T-cell (primary cell): ENCODE results near the gene CNIH2. TPM values are rescaled to one million over a fixed set of nuclear protein-coding genes. Genes with fewer than 3 reads are reported as not detected.
"Not testable (repeated sequence)": the region's sequence is repeated elsewhere in the genome, so short reads cannot be mapped to it uniquely, and the experiment has no call there.

Source experiments
- ATAC-seq, 4 experiments: fragments of 200-7000 bp in 3 of 4; fragments of 150-1000 bp in 1 of 4; cut with Tn5 transposase; replicated peaks in 1 of 4; 1 replicate in 3 of 4; 2 replicates in 1 of 4; pipeline ENCODE4 v1.10.0; 2021; ENCODE audit warnings: moderate library complexity in 3 of 4, mild to moderate bottlenecking in 2 of 4, moderate number of reproducible peaks in 1 of 4
- CTCF ChIA-PET, 2 donors: fragments of 300-600 bp; sonication (Branson Sonifier 250); formaldehyde crosslinking; loops; one replicate each; lab custom pipeline; 2022; ENCODE audit warnings: antibody characterized with exemption in 2 of 2; lab: Charles Lee
- POLR2A ChIA-PET, 2 donors: fragments of 300-600 bp; sonication (Branson Sonifier 250); formaldehyde crosslinking; loops; one replicate each; lab custom pipeline; 2022; ENCODE audit warnings: antibody characterized with exemption in 2 of 2; lab: Charles Lee
- DNase-seq, 35 experiments: peaks; one replicate each; pipeline versions ENCODE4 v3.0.0 to v3.0.0-alpha.2; 2013 to 2023
- H3K27ac ChIP-seq: one replicate; pipeline ENCODE4 v1.5.1; 2013; ENCODE audit warnings: low read length
- H3K27me3 ChIP-seq, 2 experiments: replicated peaks in 1 of 2; 1 replicate in 1 of 2; 2 replicates in 1 of 2; pipeline versions ENCODE4 v1.6.1 to v1.7.0; 2013; ENCODE audit warnings: low read length in 1 of 2, mixed read lengths in 1 of 2; ENCODE audit not compliant: control insufficient read depth in 2 of 2, insufficient read depth in 2 of 2; ENCODE audit errors: extremely low read depth in 1 of 2
- H3K36me3 ChIP-seq, 2 donors: 1 replicate in 1 of 2; 2 replicates in 1 of 2; pipeline versions ENCODE4 v1.6.1 to v1.7.0; 2013; ENCODE audit warnings: low read length in 1 of 2; ENCODE audit not compliant: control insufficient read depth in 2 of 2, insufficient read depth in 1 of 2; ENCODE audit errors: extremely low read depth in 1 of 2
- H3K4me1 ChIP-seq, 2 experiments: 1 replicate in 1 of 2; 2 replicates in 1 of 2; pipeline versions ENCODE4 v1.6.1 to v1.7.0; 2013; ENCODE audit warnings: low read length in 2 of 2, mixed read lengths in 1 of 2; ENCODE audit not compliant: insufficient read depth in 2 of 2, control insufficient read depth in 1 of 2; ENCODE audit errors: extremely low read depth in 1 of 2
- H3K4me3 ChIP-seq, 2 donors: 1 replicate in 1 of 2; 2 replicates in 1 of 2; pipeline versions ENCODE4 v1.5.1 to v1.7.0; 2013; ENCODE audit warnings: mild to moderate bottlenecking in 2 of 2, low read length in 1 of 2, moderate library complexity in 1 of 2; ENCODE audit not compliant: control insufficient read depth in 1 of 2; ENCODE audit errors: extremely low read depth in 1 of 2
- H3K9me3 ChIP-seq: 2 replicates; pipeline ENCODE4 v1.7.0; 2013
- H3K27ac Mint-ChIP-seq, 2 donors: one replicate each; pipeline ENCODE4 v1.8.0; 2020 to 2021; ENCODE audit warnings: mild to moderate bottlenecking in 2 of 2, mixed read lengths in 2 of 2
- H3K27me3 Mint-ChIP-seq, 2 donors: one replicate each; pipeline ENCODE4 v1.8.0; 2021 to 2022; ENCODE audit warnings: mixed read lengths in 2 of 2
- H3K36me3 Mint-ChIP-seq: one replicate; pipeline ENCODE4 v1.8.0; 2021; ENCODE audit warnings: mixed read lengths
- H3K4me1 Mint-ChIP-seq, 3 donors: one replicate each; pipeline ENCODE4 v1.8.0; 2020 to 2022; ENCODE audit warnings: mixed read lengths in 3 of 3, mild to moderate bottlenecking in 1 of 3
- H3K4me3 Mint-ChIP-seq, 3 donors: one replicate each; pipeline ENCODE4 v1.8.0; 2020 to 2022; ENCODE audit warnings: mild to moderate bottlenecking in 3 of 3, mixed read lengths in 3 of 3, moderate library complexity in 3 of 3
- H3K9me3 Mint-ChIP-seq, 3 donors: one replicate each; pipeline ENCODE4 v1.8.0; 2020 to 2022; ENCODE audit warnings: mixed read lengths in 3 of 3
- WGBS: methylation state at CpG from one replicate; pipeline ENCODE4 v1.1.5; 2013; ENCODE audit warnings: missing lambda C conversion rate; ENCODE audit not compliant: insufficient coverage; 5-methylcytosine and 5-hydroxymethylcytosine counted together
- total RNA-seq, 35 experiments: library from RNA in 6 of 35; stranded (reverse) in 6 of 35; fragments of 120-200 nt in 1 of 35; gene quantifications; one replicate each; pipeline versions ENCODE4 v1.2.1 to v1.2.4 and lab custom pipeline; 2013 to 2026

Gene CNIH2
- total RNA-seq, 5 donors from 2014 or later (not counting 1 experiment from before 2014, with no cell fraction given), result 1.9 to 9.9 (median 2.7) TPM

GRCh38 chr11:66251809-66252208 is 26.2 kb upstream of the CNIH2 start:
- H3K27me3 ChIP-seq, result no peaks in the 10 kb centered on the region
- H3K36me3 ChIP-seq, result peaks cover 5 to 26% of the 10 kb centered on the region in 2 donors
- H3K4me3 Mint-ChIP-seq, result no peak overlapping the region
- no peaks in the 10 kb centered on the region for H3K9me3 ChIP-seq
- peaks cover 5% of the 10 kb centered on the region for H3K36me3 Mint-ChIP-seq
- peaks cover 10 to 16% of the 10 kb centered on the region in 2 experiments for H3K4me1 ChIP-seq
- CTCF ChIA-PET, result interaction anchor here in 1 of 2 donors (0.6 kb wide), 1 partner anchor 576 kb away, joined by 8 read pairs; no protein-coding TSS in a partner anchor
- peaks cover 15 to 25% (median 18%) of the 10 kb centered on the region in 3 donors for H3K4me1 Mint-ChIP-seq
- WGBS, result 87% methylated on average over 3 of the region's 7 CpGs
- no peak for ATAC-seq
- DNase-seq, result no peak
- no peaks in the 10 kb centered on the region for H3K9me3 Mint-ChIP-seq
- H3K27ac ChIP-seq, result no peak overlapping the region
- POLR2A ChIA-PET, result no interaction called here
- no peaks in the 10 kb centered on the region for H3K27me3 Mint-ChIP-seq
- peak overlapping the region in 1 of 2 donors; percentile 12 for H3K27ac Mint-ChIP-seq
- H3K4me3 ChIP-seq, result no peak overlapping the region

- Mint-ChIP-seq H3K4me1 (peaks cover 18 to 27% (median 21%) of the 10 kb centered on the region in 3 donors), H3K27ac (peak overlapping the region in 1 of 2 donors; percentile 20)
- POLR2A ChIA-PET, DNase-seq, H3K9me3 ChIP-seq, H3K27me3 ChIP-seq, H3K9me3 Mint-ChIP-seq, H3K4me3 Mint-ChIP-seq, H3K27ac ChIP-seq, H3K4me3 ChIP-seq, H3K36me3 Mint-ChIP-seq, CTCF ChIA-PET, H3K27me3 Mint-ChIP-seq, ATAC-seq: not testable (repeated sequence)
- WGBS, result 87% methylated on average over 6 of the region's 6 CpGs
- Histone ChIP-seq H3K4me1 (peaks cover 11 to 23% of the 10 kb centered on the region in 2 experiments), H3K36me3 (peaks cover 5 to 19% of the 10 kb centered on the region in 2 donors)
Measured at GRCh38 chr11:66253081-66253480, 24.9 kb upstream of the CNIH2 start.

- peak overlapping the region; percentile 96 for H3K27ac ChIP-seq
- WGBS, result 4% methylated on average over 26 of the region's 28 CpGs
- peaks cover 10 to 38% of the 10 kb centered on the region in 2 donors for H3K36me3 ChIP-seq
- Mint-ChIP-seq H3K27ac (peak overlapping the region; percentile 59 to 80), H3K36me3 (peaks cover 11% of the 10 kb centered on the region), H3K27me3 (no peaks in the 10 kb centered on the region), H3K4me1 (peaks cover 27 to 31% (median 28%) of the 10 kb centered on the region in 3 donors), H3K9me3 (no peaks in the 10 kb centered on the region), H3K4me3 (peak overlapping the region; percentile 87 to 94 (median 93))
- H3K4me3 ChIP-seq, result peak overlapping the region; percentile 85 to 89
- no peaks in the 10 kb centered on the region for H3K9me3 ChIP-seq
- peaks cover 14 to 38% of the 10 kb centered on the region in 2 experiments for H3K4me1 ChIP-seq
- ATAC-seq (no peak), DNase-seq (no peak)
- CTCF ChIA-PET, result interaction anchor here in 1 of 2 donors (1.0 kb wide), 1 partner anchor 36 kb away, joined by 4 read pairs; no protein-coding TSS in a partner anchor
- POLR2A ChIA-PET, result no interaction called here
- H3K27me3 ChIP-seq, result no peaks in the 10 kb centered on the region
Measured at GRCh38 chr11:66258473-66258893, 19.5 kb upstream of the CNIH2 start.

- Histone ChIP-seq H3K36me3 (peaks cover 11 to 41% of the 10 kb centered on the region in 2 donors), H3K27ac (no peak overlapping the region), H3K4me1 (peaks cover 14 to 38% of the 10 kb centered on the region in 2 experiments), H3K4me3 (no peak overlapping the region), H3K27me3 (no peaks in the 10 kb centered on the region), H3K9me3 (no peaks in the 10 kb centered on the region)
- Mint-ChIP-seq H3K4me3 (peak overlapping the region in 2 of 3 donors; percentile 17 to 25), H3K27ac (peak overlapping the region; percentile 41 to 80), H3K4me1 (peaks cover 26 to 31% (median 26%) of the 10 kb centered on the region in 3 donors), H3K9me3 (no peaks in the 10 kb centered on the region), H3K27me3 (no peaks in the 10 kb centered on the region), H3K36me3 (peaks cover 13% of the 10 kb centered on the region)
- DNase-seq (no peak), ATAC-seq (no peak)
- 95% methylated on average over 2 of the region's 2 CpGs for WGBS
- ChIA-PET CTCF (interaction anchor here in 1 of 2 donors (0.6 to 1.0 kb wide), 2 partner anchors 37 to 1137 kb away, joined by 3 to 4 read pairs; no protein-coding TSS in a partner anchor), POLR2A (no interaction called here)
Measured at GRCh38 chr11:66259225-66259624, 18.8 kb upstream of the CNIH2 start.

DNA sequence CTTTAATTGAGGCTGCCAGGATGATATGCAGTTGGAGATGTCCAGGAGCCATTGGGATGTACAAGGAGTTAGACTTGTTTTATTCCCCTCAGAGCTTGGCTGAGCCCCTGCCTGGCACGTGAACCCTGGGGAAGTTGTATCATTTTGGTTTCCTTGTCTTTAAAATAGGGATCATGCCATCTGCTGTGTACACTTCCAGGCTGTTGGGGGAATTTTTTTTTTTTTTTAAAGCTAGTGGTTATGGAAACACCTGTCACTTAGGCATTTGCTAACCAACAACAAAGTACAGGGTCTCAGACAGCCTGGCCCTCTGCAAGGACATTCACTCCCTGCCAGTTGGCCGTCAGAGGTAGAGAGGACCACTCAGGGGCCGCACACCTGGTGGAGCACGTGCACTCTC is 18.0 kb upstream of the CNIH2 start:
- no peak overlapping the region for H3K27ac ChIP-seq
- ChIA-PET CTCF (interaction anchor here (0.6 kb wide), 4 partner anchors 54 to 1449 kb away, joined by 3 read pairs; no protein-coding TSS in a partner anchor), POLR2A (interaction anchor here (0.5 to 0.6 kb wide), 4 partner anchors 17 to 205 kb away, joined by 3 to 7 read pairs (median 4); partner anchors contain the start of gene BRMS1 (in 1 of the 2))
- H3K27me3 ChIP-seq, result no peaks in the 10 kb centered on the region
- Mint-ChIP-seq H3K27ac (peak overlapping the region in 1 of 2 donors; percentile 80), H3K4me3 (no peak overlapping the region), H3K27me3 (no peaks in the 10 kb centered on the region), H3K36me3 (peaks cover 14% of the 10 kb centered on the region), H3K4me1 (peaks cover 26 to 31% (median 26%) of the 10 kb centered on the region in 3 donors), H3K9me3 (no peaks in the 10 kb centered on the region)
- H3K4me1 ChIP-seq, result peaks cover 14 to 37% of the 10 kb centered on the region in 2 experiments
- no peaks in the 10 kb centered on the region for H3K9me3 ChIP-seq
- H3K4me3 ChIP-seq, result no peak overlapping the region
- 95% methylated on average over 3 of the region's 4 CpGs for WGBS
- DNase-seq (no peak), ATAC-seq (no peak)
- H3K36me3 ChIP-seq, result peaks cover 19 to 44% of the 10 kb centered on the region in 2 donors

GRCh38 chr11:66261578-66261977 is 16.4 kb upstream of the CNIH2 start:
- H3K27ac Mint-ChIP-seq, result no peak overlapping the region
- WGBS, result 98% methylated on average over 16 of the region's 16 CpGs
- H3K4me1 Mint-ChIP-seq, result peaks cover 19 to 22% (median 20%) of the 10 kb centered on the region in 3 donors
- ChIA-PET CTCF (interaction anchor here (0.6 to 1.3 kb wide), 2 partner anchors 19 to 111 kb away, joined by 5 read pairs; no protein-coding TSS in a partner anchor), POLR2A (no interaction called here)
- DNase-seq (no peak), ATAC-seq (no peak)
- H3K27me3 Mint-ChIP-seq, result no peaks in the 10 kb centered on the region
- Histone ChIP-seq H3K27me3 (no peaks in the 10 kb centered on the region), H3K4me1 (peaks cover 6 to 24% of the 10 kb centered on the region in 2 experiments), H3K9me3 (no peaks in the 10 kb centered on the region), H3K36me3 (peaks cover 19 to 58% of the 10 kb centered on the region in 2 donors), H3K4me3 (no peak overlapping the region), H3K27ac (no peak overlapping the region)
- H3K36me3 Mint-ChIP-seq, result peaks cover 14% of the 10 kb centered on the region
- no peaks in the 10 kb centered on the region for H3K9me3 Mint-ChIP-seq
- H3K4me3 Mint-ChIP-seq, result no peak overlapping the region
